HG03045 (cell line): ENCODE data around the gene PLD6.
"Not testable (repeated sequence)": the region's sequence is repeated elsewhere in the genome, so short reads cannot be mapped to it uniquely, and the experiment has no call there.

ENCODE experiments used
- ATAC-seq: cut with Tn5 transposase; IDR thresholded peaks from one replicate; pipeline ENCODE4 v1.9.1; 2021; ENCODE audit warnings: mild to moderate bottlenecking, moderate library complexity; ENCODE audit not compliant: unreplicated experiment

The PLD6 gene

GRCh38 chr17:17206124-17206912 lies at the start of gene PLD6:
TSS of gene PLD6 (minus strand) at chr17:17206333. CDS start at chr17:17206286, 47 bp downstream.
- peak; percentile 57 for ATAC-seq

- ATAC-seq: not testable (repeated sequence)
These were observed 49.6 kb upstream of the PLD6 start for GRCh38 chr17:17255689-17256088.

GRCh38 chr17:17254036-17254435 lies 47.9 kb upstream of the PLD6 start:
- ATAC-seq: no peak

- ATAC-seq: no peak
These were observed 47.3 kb upstream of the PLD6 start for GRCh38 chr17:17253406-17253805.

GRCh38 chr17:17252149-17252661 lies 46.1 kb upstream of the PLD6 start:
- ATAC-seq: no peak

GRCh38 chr17:17246879-17247278 lies 40.7 kb upstream of the PLD6 start:
- ATAC-seq: no peak

- no peak for ATAC-seq
These were observed 37.0 kb upstream of the PLD6 start for GRCh38 chr17:17243163-17243562.

GRCh38 chr17:17242246-17242645 lies 36.1 kb upstream of the PLD6 start:
- no peak for ATAC-seq

- no peak for ATAC-seq
These were observed 35.5 kb upstream of the PLD6 start for GRCh38 chr17:17241656-17242055.

- no peak for ATAC-seq
These were observed 33.7 kb upstream of the PLD6 start for GRCh38 chr17:17239832-17240231.

- peak; percentile 73 for ATAC-seq
These were observed 31.1 kb upstream of the PLD6 start, which contains the start of gene FLCN for GRCh38 chr17:17237026-17237799. TSS of gene FLCN (minus strand) at chr17:17237168. CDS start at chr17:17228137, 9,031 bp downstream.

GRCh38 chr17:17236295-17237025 lies 30.3 kb upstream of the PLD6 start:
- ATAC-seq: peak; percentile 18

GRCh38 chr17:17235212-17236174 lies 29.4 kb upstream of the PLD6 start:
- ATAC-seq: no peak

- ATAC-seq: no peak
These were observed 26.1 kb upstream of the PLD6 start for GRCh38 chr17:17232303-17232621.

GRCh38 chr17:17231621-17232302 lies 25.6 kb upstream of the PLD6 start:
- ATAC-seq: no peak

GRCh38 chr17:17229416-17230384 lies 23.6 kb upstream of the PLD6 start:
- no peak for ATAC-seq

GRCh38 chr17:17228521-17229279 lies 22.6 kb upstream of the PLD6 start:
- ATAC-seq: no peak
